Fibroblast of skin of back (primary cell): ENCODE data around the gene CWF19L1. TPM values are rescaled to one million over a fixed set of nuclear protein-coding genes. Genes with fewer than 3 reads are reported as not detected.
"Not testable (repeated sequence)": the region's sequence is repeated elsewhere in the genome, so short reads cannot be mapped to it uniquely, and the experiment has no call there.

Experiments used
- DNase-seq: peaks from one replicate; pipeline ENCODE4 v3.0.0-alpha.2; 2013
- polyA plus RNA-seq, 2 experiments: library from polyadenylated mRNA; unstranded; fragments of 120-200 nt; gene quantifications; one replicate each; pipeline ENCODE4 v1.2.1, GENCODE V29; 2013; ENCODE audit not compliant: insufficient read length in 2 of 2

Gene CWF19L1
- polyA plus RNA-seq (2013, experiment 1 of 2; ENCODE audit: insufficient read length): 23.3 TPM
- polyA plus RNA-seq (2013, experiment 2 of 2; ENCODE audit: insufficient read length): 11.5 TPM

DNA sequence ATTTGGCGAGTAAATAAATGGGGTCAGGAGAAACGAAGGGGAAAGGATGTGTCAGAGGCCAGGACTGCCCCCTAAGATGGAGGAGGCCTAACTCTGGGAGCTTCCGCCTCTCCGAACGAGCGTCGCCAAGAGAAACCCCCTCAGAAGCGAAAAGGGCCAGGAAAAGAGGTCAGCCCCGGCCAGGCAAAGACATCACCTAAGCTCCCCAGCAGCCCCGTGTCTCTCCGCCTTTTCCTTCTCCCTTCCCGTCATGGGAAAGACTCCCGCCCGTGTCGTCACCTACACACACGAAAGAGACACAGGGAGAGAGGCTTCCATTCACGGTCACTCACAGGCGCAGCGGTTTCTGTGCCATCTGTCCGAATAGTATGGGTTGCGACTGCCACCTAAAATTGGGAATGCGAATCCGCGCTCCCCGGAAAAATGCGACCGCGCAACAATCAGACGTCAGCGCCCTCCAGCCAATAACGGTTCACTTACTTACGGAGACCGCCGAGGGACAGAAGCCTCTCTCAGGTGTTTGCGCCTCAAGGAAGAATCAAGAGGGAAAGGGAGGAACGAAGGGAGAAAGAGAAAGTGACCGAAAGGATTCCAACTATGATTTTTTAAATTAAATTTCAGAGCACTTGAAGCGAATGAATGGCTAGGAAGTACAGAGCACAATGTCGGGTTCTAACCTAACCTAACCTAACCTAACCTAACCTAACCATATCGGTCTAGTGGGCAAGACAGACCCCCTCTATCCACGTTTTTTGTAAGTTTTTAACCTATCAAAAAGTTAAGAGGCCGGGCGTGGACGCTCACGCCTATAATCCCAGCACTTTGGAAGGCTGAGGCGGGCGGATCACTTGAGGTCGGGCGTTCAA is at the start of gene CWF19L1:
TSS of gene CWF19L1 (minus strand) at position 400 of the 866 bp plus-strand sequence. CDS start at position 355, 45 bp downstream.
- peak; percentile 89 for DNase-seq

DNA sequence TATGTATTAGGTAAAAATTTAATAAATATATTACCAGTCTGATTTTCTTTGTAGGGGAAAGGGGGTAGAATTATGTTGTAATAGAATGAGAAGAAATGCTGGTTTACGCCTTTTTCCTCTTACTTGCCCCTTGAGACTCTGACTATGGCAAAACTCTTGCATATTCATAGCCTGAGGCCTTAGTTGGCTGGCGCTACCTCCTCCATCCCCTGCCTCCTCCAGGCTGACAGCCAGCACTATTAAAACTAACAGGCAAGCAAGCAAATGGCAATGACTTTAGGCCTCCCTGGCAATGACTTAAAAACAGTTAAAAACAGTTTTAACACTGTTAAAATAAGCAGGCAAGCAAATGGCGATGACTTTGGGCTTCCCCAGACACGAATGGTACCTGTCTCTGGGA is 48.2 kb upstream of the CWF19L1 start:
- DNase-seq: no peak

DNA sequence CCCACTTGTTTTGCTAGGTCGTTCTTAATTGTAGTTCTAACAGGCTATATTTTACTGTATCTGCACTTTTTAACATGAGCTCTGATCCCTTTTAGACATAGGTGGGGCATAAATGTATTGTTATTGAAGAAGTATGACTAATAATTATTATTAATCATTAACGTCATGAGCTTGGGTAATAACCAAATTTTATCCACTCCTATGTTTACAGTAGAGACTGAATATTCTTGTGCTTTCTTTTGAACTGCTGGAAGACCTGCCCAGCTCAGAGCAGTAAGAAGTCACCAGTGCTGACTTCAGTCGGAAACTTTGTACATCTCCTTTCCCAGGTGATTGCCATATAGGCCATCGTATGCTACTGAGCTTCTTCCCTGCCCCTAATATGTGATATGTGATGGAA is 43.9 kb upstream of the CWF19L1 start:
- no peak for DNase-seq

DNA sequence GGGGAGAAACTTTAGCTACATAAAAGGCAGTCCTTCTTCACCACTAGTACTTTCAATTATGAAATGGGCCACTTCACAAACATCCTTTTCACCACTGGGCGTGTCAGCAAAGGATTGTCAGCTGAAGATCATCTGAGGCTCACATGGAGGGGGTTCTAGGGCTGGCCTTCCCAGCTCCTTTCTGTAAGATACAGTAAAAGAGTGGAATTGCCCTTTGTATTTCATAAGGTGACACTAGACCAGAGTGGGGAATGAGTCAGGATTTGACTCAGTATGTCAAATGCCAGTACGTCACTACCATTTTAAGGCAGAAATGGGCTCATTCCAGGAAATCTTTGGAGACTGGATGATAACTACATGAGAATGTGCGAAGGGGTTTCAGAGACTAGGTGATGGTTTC is 40.2 kb upstream of the CWF19L1 start:
- peak; percentile 3 for DNase-seq

DNA sequence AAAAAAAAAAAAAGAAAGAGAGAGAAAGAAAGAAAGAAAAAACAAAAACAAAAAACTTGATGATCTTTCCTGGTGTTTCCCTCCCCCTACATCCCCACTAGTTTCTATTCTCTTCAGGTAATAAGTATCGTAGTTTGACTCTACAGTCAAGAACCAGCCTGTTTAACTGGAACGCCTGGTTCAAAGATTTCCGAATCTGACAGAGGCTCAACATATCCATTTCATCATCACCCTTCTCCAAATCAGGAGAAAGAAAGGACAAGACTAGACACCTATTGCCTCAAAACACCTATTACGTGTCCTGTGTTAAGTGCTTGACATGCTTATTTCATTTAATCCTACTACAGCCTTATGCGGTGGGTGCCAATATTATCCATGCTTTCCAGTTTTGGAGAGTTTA is 39.4 kb upstream of the CWF19L1 start:
- DNase-seq: no peak

DNA sequence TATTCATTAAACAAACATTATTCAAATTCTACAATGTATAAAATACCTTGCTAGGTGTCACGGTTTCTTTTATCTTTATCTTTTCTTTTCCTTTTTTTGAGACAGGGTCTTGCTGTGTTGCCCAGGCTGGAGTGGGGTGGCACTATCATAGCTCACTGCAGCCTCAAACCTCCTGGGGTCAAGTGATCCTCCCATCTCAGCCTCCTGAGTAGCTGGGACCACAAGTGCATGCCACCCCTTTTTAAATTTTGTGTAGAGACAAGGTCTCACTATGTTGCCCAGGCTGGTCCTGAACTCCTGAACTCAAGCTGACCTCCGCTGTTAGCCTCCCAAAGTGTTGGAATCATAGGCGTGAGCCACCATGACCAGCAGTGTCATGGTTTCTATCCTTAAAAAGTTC is 37.0 kb upstream of the CWF19L1 start:
- DNase-seq: no peak

DNA sequence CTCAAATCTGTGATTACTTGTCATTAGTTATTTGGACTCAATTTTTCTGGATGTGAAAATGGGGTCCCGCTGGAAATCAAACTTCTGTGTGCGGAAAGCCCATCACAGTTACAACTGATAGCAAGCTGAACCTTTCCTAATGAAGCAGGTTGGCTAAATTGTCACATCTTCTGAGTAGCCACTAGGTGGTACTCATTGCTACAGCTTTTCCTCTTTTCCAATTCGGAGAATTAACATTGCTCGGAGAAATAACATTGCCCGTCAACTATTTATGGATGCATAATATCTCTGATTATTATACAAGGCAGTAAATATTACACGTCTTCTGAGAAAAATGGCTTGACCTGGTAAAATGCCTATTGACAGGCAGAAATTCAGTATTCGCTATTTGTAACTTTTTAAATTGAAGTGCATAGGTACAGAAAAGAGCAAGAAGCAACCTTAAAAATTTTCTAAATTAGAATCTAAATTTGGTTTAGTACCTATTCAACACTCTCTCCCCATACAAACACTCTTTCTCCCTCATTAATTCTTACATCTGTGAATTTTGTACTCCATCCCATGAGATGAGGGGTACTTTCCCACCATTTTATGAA is 36.4 kb upstream of the CWF19L1 start:
- peak; percentile 15 for DNase-seq

DNA sequence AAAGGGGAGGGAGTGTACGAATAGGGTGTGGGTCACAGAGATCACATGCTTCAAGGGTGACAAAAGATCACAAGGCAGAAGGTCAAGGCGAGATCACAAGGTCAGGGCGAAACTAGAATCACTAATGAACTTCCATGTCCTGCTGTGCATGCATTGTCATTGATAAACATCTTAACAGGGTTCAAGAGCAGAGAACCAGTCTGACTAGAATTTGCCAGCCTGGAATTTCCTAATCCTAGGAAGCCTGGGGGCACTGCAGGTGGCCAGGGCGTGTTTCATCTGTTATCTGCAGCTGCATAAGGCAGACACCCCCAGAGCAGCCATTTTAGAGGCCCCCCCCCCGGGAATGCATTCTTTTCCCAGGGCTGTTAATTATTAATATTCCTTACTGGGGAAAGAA is 33.7 kb upstream of the CWF19L1 start:
- not testable (repeated sequence) for DNase-seq

DNA sequence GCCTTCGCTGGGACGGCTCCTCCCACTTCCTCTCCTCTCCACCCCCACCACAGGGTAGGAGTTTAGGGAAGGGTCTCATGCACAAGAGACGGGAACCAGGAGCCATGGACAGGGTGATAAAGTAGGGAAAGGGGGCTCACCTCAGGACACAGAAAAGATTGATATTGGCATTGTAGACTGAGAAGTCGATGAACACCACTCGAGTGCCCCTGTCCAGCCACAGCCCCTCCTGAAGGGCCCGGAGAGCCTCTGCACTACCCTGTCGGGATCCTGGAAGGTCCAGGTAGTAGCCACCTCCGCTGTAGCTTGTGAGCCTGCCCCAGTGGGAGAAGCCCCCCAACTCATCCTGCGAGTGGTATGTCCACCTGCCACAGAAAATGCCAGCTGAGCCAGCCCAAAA is 29.8 kb upstream of the CWF19L1 start:
- no peak for DNase-seq

DNA sequence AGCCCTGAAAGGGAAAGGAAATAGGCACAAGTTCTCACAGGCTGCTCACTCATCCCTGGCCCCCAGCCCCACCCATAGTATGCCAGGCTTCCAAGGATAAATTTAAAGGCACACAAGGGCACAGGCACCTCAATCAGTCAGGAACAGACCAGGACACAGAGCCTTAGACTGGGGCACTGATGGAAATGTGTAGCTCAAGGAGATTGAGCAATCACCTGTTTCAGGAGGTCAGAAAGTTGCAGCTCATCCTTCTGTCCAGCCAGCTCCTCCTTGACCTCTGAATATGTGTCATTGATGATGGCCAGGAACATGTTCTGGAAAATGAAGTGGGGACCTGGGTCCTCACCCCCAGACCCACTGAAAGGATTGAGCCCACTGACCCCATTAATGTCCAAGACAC is 25.6 kb upstream of the CWF19L1 start:
- DNase-seq: no peak

DNA sequence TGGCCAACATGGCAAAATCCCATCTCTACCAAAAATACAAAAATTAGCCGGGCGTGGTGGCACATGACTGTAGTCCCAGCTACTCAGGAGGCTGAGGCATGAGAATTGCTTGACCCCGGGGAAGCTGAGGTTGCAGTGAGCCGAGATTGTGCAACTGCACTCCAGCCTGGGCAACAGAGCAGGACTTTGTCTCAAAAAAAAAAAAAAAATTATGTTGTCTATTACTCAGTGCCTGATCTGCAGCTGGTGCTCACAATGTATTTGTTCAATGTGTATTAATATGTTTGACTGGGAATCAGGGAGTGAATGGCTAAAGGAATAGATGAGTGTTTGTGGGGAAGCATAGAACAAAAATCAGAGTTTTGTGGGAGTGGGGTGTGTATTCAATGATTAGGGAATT is 24.9 kb upstream of the CWF19L1 start:
- DNase-seq: not testable (repeated sequence)

DNA sequence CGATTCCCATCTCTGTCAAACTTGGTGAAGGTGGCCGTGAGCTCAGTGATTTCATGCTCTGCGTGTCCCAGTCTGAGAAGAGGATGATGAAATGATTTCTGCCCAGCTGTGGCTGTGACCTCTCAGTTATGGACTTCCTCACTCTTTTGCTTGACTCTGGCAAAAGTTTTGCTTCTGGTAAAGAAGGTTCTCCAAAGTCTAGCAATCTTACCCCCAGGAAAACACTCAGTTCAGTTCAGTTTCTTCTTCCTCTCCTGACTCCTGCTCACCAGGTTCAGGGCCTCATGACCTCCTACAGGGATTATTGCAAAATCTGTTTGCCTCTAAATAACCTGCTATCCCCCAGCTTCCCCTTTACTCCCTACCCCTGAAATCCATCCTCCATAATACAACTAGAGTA is 23.9 kb upstream of the CWF19L1 start:
- DNase-seq: no peak

DNA sequence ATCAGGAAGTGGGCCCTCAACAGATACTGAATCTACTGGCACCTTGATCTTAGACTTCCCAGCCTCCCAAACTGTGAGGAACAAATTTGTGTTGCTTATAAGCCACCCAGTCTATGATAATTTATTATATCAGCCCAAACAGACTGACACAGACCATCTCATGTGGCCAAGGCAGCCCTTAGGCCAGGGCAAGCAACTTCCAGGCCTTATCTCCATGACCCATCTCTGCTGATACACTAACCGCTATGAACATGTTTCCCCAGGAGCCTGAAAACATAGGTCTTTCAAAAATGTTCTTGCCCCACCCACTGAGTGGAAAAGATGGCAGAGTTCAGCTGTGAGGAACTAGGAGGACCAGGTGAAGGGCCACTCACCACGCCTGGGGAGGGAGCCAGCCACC is 22.2 kb upstream of the CWF19L1 start:
- no peak for DNase-seq

DNA sequence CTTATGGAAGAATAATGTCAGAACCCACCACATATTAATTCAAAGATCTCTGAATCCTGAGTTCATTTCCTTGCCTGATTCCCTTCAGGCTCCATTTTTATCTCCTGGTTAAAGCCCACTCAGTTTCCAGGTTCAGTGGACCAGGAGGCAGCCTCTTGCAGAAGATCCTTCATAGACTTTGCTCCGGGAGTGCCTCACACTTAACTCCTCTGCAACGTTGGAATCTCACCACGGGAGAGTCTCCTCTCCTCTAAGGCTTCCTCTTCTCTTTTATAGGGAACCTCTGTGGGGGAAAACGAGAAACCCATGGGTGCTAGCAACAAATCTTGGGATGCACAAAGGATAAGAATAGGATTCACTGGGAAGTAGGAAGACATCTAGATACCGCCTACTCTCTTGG is 20.8 kb upstream of the CWF19L1 start:
- DNase-seq: no peak

DNA sequence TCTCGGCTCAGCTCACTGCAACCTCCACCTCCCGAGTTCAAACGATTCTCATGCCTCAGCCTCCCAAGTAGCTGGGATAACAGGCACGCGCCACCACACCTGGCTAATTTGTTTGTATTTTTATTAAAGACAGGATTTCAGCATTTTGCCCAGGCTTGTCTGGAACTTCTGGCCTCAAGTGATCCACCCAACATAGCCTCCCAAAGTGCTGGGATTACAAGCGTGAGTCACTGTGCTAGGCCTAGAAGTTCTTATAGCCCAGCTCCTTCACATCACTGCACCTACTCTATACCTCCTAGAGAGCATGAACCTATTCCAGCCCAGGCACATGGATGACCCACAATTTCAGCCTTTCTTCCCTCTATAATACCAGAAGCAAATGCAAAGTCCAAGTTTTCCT is 20.3 kb upstream of the CWF19L1 start:
- no peak for DNase-seq

DNA sequence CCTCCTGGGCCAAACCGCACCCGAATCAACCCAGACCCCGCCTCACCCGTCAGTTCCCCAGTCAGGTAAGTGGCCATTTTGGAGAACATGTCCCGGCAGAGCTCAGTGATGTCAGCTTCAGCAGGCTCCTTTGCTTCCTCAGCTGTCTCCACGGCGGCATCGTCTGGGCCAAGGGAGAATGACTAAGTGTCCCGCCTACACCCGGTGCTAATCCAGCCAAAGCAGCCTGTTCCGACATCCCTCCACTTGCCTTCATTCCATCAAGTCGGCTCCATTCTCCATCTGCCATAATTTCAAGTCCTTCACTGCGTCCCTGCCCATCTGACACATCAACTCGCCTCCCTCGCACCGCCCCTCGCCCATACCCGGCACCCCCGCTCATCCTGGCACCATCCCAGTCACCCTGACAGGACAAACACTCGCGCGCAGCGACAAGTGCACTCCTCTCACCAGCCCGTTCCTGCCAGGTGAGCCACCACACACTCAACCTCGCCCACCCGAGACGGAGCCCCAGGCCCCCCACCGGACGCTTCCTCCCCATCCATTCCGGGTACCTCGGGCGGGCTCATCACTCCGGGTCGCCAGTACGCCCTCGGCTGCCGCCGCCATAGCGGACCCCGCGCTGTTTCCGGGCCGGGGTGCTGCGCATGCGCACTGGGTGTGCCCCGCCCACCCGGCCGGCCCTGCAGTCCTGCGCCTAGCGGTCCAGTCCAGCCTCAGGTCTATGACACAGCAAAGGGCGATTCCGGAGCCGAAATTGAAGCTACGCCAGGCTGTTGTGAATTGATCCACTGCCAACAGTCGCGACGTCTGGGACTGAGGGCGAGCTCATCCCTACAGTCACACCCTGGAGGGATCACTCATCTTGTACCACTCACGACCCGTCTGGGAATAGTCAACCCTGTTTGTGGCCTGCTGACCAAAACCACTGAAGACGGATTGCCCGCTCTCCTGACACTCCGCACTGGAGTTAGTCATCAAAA is 18.9 kb upstream of the CWF19L1 start, which contains the start of gene BLOC1S2:
TSS of gene BLOC1S2 (minus strand) at position 630 of the 983 bp plus-strand sequence. CDS start at position 609, 21 bp downstream.
- peak; percentile 84 for DNase-seq

DNA sequence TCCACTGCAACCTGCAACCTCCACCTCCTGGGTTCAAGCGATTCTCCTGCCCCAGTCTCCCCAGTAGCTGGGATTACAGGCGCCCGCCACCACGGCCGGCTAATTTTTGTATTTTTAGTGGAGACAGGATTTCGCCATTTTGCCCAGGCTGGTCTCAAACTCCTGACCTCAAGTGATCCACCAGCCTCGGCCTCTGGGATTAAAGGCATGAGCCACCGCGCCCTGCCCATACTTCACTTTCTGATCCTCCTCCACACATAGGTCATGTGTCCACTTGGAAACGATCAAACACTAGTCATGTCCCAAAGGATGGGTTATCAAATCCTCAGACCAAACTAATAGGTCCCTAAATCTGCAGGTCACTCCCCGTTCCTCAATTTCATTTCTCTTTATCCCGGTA is 17.9 kb upstream of the CWF19L1 start:
- DNase-seq: not testable (repeated sequence)

DNA sequence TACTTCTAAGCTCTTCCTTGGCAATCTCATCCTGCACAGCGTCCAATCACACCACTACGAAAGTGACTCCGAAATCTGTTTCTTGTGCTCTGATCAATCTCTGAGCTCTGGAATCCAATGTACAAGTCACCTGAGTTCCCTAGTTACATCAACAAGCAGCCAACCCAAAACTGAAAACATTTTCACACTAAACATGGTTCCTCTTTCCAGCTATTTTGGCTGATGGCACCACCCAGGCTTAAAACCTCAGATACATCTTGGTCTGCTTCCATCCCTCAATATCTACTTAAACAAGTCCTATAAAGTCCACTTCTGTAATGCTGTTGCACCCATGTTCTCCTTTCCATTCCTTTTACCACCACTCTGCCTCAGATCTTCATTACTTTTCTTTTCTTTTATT is 15.5 kb upstream of the CWF19L1 start:
- DNase-seq: no peak

DNA sequence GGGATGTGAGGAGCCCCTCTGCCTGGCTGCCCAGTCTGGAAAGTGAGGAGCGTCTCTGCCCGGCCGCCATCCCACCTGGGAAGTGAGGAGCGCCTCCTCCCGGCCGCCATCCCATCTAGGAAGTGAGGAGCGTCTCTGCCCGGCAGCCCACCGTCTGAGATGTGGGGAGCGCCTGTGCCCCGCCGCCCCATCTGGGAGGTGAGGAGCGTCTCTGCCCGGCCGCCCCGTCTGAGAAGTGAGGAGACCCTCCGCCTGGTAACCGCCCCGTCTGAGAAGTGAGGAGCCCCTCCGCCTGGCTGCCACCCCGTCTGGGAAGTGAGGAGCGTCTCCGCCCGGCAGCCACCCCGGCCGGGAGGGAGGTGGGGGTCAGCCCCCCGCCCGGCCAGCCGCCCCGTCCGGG is 9.5 kb upstream of the CWF19L1 start:
- not testable (repeated sequence) for DNase-seq

DNA sequence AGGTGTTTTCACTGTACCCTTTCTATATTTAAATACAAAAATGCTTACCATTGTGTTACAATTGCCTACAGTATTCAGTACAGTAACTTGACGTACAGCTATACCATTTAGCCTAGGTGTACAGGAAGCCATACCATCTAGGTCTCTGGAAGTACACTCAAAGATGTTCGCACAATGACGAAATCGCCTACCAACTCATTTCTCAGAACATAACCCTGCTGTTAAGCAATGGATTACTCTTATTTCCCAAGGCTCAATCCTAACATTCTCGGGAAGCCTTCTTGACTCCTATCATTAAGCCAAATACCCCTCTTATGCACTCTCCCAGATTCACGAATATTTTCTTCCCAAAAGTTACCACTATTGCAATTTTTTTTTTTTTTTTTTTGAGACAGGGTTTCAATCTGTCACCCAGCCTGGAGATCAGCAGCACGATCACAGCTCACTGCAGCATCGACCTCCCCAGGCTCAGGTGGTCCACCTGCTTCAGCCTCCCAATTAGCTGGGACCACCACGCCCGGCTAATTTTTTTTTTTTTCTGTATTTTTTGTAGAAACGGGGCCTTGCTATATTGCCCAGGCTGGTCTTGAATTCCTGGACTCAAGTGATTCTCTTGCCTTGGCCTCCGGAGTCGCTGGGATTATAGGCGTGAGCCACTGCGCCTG is 1.5 kb downstream of the CWF19L1 start:
- DNase-seq: no peak

DNA sequence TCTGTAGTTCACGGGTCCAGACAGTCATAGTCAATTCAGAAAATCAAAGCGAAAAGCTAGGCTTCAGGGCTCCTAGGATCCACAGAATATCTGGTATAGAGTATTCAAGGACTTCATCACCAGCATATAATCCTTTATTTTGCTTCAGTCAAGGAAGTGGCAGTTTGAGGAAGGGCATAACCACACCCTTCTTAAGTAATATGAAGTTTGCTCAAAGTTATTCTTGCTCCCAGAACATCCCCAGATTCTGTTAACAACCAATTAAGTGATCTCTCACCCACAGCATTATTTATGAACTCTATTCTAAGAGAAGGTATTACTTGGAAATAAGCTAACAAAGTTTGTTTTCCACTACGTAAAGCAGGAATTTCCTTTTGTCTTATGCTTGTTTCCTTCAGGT is 13.2 kb downstream of the CWF19L1 start:
- DNase-seq: no peak

DNA sequence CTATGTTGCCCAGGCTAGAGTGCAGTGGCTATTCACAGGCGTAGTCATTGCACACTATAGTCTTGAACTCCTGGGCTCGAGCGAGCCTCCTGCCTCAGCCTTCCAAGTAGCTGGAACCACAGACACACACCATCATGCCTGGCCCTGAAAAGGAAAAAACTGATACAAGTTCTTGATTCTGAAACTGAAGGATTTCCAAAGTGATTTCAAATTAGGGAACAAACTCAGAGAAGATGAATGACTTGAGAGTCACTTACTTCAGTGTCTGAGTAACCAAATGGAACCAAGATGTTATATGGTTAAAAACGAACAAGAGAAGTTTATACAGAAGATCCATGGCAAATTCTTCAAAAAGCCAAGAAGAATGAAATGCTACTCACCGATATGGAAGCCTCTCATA is 14.4 kb downstream of the CWF19L1 start:
- DNase-seq: no peak
